Activated CD4-positive, alpha-beta T cell treated with anti-CD3 and anti-CD28 coated beads, Interleukin-2, Interleukin-4, amounts not matched to agents 100 ng/mL and 50 ng/mL, durations not matched to agents 16 hours and 8 hours (primary cell): ENCODE measurements around the gene ARMCX4.
"Not testable (repeated sequence)": the region's sequence is repeated elsewhere in the genome, so short reads cannot be mapped to it uniquely, and the experiment has no call there.

Experiments used
- DNase-seq: peaks from one replicate; pipeline ENCODE4 v3.0.0-alpha.2; 2020; ENCODE audit warnings: low spot score

The ARMCX4 gene

DNA sequence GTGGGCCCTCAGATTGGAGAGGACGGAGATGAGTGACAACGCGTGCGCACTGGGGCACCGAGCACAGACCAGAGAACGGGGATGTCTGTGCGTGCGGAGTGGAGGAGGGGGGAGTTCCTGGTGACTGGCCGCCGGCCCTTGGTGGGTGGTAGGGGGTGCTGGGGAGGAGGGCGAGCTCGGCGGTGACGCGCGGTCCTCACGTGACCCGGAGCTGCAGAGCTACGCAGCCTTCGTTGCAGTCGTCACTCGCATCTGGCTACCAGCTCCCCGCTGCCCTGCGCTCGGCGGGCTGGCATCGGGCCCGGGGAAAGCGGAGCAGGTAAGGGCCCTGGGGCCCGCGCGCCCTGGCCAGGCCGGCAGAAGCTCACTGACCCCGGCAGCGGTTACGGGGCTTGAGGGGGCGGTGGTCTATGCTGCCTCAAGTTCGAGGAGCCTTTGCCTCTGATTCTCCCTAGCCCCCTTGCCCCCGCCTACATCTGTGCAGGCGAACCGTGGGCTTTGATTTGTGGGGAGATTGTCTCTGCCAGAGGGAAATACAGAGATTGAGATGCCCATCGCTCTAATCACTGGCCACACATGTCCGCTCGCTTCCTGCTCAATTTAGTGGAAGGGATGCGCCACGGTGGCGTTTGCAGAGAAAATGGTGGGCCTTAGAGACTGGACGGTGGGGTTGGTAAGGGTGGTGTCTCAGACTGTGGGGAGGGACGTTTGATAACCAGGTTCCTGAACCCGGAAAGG is at the start of gene ARMCX4:
Gene ARMCX4 (plus strand): TSS at position 245 of the 738 bp plus-strand sequence. CDS start 3,134 bp downstream, outside the sequence.
- peak; percentile 11 for DNase-seq

DNA sequence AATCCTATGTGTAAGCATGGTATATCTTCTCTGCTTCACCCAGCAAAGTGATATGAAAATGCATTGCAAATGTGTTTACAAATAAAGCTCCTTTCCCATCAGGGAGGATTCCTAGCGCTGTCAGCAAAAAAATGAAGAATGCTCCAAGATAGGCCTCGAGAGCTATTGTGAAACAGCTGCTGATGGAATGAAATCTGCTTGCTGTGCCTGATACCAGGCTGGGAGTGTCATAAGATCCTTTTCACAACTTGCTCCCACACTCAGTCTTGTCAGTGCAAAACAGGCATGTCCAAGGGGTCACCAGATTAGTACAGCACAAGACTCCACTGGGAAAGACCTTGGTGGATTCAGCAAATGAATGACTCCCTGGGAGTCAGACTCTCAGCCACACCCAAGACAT is 43.2 kb upstream of the ARMCX4 start:
- no peak for DNase-seq

DNA sequence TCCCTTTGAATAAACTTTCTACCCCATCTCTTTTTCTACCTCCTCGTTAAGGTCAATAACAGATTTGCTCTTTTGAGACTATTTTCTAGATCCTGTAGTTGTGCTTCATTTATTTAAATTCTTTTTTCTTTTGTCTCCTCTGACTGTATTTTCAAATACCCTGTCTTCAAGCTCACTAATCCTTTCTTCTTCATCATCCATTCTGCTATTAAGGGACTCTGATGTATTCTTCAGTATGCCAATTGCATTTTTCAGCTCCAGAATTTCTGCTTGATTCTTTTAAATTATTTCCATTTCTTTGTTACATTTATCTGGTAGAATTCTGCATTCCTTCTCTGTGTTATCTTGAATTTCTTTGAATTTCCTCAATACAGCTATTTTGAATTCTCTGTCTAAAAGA is 36.0 kb upstream of the ARMCX4 start:
- no peak for DNase-seq

DNA sequence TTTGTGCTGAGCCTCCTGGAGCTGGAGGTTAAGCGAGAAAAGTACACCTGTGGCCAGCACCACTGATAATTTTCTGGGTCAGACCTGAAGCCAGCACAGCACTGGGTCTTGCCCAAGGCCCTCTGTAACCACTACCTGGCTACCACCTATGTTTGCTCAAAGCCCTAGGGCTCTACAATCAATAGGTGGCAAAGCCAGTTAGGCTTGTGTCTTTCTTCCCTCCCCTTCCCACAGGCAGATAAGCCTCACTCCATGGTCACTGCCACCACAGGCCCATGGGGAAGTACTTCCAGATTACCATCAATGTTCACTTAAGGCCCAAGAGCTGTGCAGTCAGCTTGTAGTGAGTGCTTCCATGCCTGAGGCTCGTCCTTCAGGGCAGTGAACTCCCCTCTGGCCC is 35.2 kb upstream of the ARMCX4 start:
- DNase-seq = no peak

DNA sequence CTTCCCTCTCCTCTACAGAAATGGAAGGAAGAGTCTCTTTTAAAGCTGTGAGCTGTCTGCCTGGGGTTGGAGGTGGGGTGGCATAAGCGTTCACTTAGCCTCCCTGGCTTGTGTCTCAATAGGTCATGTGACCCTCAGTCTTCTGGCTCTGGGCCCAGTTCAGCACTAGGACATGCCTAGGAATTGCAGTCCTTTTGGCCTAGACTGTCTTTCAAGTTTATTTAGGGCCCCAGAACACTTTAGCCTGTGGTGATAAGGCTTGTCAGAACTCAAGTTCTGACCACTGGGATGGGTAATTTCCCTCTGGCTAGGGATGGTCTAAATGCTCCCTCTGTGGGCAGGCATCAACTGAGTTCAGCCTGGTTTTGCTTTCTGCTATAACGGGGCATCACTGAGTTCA is 34.3 kb upstream of the ARMCX4 start:
- no peak for DNase-seq

DNA sequence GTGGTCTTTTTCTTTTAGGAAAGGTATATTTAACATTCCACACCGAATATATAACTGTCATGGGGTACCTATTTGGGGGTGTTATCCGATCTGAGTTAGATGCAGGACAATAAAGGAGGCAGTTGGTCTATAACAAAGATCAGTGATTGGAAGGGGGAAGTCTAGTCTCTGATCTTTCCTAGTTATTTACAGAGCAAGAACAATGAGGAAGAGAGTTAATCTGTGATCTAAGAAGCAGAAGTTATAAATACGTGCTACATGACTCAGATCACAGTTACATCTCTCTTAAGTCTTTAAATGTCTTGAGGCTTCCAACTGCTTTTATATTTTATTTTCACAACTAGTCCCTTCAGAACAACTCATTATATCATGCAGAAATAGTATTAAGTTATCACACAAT is 33.2 kb upstream of the ARMCX4 start:
- no peak for DNase-seq

DNA sequence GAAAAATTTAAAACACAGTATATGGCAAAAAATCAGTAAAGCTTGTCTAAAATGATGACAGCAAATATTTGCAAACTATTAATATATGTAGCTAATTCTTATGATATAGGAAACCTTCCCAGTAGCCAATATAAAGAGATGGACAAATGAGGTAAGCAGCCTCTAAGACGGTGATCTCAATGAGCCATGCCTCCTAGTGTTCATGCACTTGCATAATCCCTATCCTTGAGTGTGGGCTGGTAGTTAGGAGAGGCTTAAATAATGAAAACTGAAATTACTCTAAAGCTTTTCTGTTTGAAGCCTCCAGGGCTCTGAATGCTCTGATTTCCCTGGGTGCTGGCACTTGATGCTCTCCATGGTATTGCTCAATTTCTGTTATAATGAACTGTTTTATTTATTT is 24.6 kb upstream of the ARMCX4 start:
- no peak for DNase-seq

DNA sequence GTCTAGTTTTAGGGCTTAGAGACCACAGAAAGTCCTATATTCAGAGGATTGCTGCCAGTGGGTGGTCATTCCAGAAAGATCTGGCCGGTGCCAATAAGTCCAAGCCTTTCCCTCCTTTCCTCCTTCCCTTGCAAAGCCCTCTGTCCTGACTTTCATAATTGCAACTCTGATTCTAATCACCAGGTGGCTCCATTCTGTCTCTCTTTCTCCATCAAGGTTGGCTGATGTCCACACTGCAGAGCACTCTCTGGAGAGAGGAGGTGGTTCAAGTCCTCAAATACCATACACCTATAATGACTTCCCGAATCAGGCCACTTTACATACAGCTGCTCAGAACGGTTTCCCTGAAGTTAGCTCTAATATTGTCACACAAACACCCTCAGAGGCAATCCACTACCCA is 22.4 kb upstream of the ARMCX4 start:
- peak; percentile 4 for DNase-seq

DNA sequence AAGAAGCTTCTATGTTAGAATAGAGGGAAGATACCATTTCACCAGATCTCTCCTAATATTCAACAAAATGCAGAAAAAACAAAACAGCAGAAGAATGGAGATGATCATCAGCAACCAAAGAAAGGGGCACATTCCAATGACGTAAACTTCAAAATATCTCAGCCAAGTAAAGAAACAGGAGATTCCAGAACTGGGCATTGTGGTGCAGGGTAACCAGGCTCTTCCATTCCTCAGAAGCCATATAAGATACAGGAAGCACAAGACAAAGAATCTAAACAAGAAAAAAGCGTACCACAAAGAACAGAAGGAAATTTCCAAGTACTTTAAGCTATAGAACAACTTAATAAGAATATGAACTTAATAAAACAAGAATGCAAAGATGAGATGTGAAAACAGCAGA is 6.9 kb upstream of the ARMCX4 start:
- DNase-seq = no peak

DNA sequence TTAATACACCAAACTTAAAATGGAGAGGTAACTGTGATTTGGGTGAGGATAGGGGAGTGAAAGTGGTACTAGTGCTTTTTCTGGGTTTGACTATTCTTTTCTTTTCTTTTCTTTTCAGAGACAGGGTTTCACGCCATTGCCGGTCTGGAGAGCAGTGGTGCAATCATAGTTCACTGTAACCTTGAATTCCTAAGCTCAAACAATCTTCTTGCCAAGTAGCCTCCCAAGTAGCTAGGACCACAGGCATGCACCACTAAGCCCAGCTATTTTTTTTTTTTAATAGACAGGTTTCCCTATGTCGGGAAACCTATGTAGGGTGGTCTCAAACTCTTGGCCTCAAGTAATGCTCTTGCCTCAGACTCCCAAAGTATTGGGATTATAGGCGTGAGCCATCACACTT is 3.0 kb upstream of the ARMCX4 start:
- DNase-seq = no peak

DNA sequence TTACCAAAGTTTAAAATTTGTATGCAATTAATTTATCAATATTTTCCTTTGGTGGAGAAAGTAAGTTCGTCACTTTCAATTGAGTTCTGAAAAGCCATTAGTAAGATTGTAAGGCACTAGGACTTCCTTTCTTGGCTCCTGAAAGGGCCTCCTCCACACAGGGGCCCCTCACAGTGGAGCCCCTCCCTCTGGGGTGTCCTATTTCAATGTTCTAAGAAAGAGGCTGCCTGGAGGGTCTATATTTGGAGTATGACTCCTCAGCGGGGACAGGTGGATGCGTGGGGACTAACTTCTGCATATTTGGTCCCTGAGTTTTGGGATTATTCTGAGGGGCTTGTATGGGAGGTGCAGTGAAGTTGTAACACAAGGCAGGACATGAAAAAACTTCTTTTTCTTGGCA is 1.6 kb upstream of the ARMCX4 start:
- DNase-seq = no peak

DNA sequence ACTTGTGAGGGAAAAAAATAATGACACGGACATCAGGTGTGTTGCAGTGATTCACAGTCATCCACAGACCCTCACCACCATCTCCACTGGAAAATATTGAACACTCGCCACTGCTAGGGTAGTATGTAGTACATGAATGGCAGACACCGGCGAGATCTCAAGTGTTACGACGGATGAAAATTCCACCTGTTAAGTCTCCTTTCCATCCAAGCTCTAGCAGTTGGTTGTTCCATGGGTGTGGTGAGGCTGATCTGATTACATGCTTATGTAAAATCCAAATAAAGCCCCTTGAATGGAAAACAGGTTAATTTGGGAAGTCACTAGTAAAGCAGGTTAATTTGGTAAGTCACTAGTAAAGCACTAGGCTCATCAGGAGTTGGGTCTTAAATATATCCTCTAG is 1.1 kb upstream of the ARMCX4 start:
- no peak for DNase-seq

DNA sequence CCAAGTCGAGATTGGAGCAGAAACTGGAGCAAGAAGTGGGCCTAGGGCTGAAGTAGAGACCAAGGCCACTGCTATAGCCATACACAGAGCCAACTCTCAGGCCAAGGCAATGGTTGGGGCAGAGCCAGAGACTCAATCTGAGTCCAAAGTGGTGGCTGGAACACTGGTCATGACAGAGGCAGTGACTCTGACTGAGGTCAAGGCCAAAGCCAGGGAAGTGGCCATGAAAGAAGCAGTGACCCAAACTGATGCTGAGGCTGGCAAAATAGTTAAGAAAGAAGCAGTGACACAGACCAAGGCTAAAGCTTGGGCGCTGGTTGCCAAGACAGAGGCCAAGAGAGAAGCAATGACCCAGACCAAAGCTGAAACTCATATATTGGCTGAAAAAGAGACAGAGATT is 3.5 kb downstream of the ARMCX4 start:
- DNase-seq = no peak

DNA sequence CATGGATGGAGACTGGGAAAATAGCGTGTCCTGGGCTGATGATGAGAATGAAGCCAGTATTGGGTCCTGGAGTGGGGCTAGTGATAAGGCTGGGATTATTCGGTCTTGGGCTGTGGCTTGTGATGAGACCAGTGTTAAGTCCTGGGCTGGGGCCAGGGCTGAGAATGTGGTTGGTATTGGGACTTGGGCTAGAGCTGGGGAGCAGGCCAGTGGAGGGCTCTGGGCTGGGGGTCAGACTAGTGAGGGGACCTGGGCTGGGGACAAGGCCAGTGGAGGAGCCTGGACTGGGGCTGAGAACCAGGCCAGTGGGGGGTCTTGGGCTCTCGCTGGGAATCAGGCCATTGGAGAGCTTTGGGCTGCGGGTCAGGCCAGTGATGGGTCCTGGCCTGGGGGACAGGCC is 6.7 kb downstream of the ARMCX4 start:
- no peak for DNase-seq

DNA sequence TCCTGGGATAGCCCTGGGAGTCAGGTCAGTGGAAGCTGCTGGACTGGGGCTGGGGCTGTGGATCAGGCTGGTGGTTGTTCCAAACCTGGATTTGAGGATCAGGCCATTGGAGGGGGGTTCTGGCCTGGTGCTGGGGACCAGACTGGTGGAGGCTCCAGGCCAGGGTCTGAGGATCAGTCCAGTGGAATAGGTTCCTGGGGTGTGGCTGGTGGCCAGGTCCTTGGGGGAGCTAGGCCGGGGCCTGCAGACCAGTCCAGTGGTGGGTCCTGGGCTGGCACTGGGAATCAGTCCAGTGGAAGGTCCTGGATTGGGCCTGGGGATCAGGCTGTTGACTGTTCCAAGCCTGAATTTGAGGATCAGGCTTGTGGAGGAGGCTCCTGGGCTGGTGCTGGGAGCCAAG is 8.0 kb downstream of the ARMCX4 start:
- DNase-seq = no peak

DNA sequence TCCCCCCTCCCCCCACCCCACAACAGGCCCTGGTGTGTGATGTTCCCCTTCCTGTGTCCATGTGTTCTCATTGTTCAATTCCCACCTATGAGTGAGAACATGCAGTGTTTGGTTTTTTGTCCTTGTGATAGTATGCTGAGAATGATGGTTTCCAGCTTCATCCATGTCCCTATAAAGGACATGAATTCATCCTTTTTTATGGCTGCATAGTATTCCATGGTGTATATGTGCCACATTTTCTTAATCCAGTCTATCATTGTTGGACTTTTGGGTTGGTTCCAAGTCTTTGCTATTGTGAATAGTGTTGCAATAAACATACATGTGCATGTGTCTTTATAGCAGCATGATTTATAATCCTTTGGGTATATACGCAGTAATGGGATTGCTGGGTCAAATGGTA is 17.7 kb downstream of the ARMCX4 start:
- not testable (repeated sequence) for DNase-seq

DNA sequence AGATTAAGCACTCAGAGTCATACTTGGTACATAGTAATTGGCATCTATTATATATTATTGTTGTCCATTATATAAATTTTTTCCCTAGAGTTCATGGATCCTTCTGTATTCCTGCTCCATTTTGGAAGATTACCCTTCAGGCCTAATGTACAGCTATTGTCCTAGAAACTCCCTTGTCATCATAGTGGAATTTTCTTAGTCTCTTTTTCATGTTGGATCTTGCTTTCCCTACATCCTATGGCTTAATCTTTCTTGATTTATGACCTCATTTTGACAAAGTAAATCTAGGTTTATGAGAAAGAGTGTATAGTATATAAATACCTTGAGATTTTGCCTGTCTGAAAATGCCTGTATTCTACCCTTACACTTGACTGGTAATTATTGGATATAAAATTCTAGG is 22.1 kb downstream of the ARMCX4 start:
- no peak for DNase-seq

DNA sequence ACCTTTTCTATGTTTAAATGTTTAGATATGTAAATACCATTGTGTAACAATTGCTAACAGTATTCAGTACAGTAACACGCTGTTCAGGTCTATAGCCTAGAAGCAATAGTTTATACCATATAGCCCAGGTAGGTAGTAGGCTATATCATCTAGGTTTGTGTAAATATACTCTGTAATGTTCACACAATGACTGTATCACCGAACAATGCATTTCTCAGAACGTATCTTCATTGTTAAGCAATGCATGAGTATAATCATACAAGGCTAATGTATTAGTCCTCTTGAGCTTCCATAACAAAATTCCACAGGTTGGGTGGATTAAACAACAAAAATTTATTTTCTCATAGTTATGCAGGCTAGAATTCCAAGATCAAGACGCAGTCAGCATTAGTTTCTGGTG is 22.7 kb downstream of the ARMCX4 start:
- no peak for DNase-seq

DNA sequence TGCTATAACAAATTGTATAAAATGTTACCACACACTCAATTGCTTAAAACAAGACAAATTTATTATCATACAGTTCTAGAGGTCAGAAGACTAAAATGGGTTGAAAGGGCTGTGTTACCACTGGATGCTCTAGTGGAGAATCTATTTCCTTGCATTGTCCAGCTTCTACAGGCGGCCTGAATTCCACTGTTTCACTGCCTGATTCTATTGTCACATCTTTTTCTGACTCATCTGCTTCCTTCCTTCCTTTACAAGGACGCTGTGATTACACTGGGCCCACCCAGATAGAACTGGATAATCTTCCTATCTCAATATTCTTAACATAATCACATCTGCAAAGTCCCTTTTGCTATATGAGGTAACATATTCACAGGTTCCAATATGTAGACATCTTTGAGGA is 45.7 kb downstream of the ARMCX4 start:
- no peak for DNase-seq
